HG02840 (cell line): Measurements from ENCODE around the gene TSPAN17.
"Not testable (repeated sequence)": the region's sequence is repeated elsewhere in the genome, so short reads cannot be mapped to it uniquely, and the experiment has no call there.

Experiments used
- ATAC-seq: cut with Tn5 transposase; IDR thresholded peaks from one replicate; pipeline ENCODE4 v1.9.1; 2021; ENCODE audit warnings: mild to moderate bottlenecking, moderate library complexity, moderate number of reproducible peaks; ENCODE audit not compliant: unreplicated experiment, low FRiP score

TSPAN17 gene, protein sequence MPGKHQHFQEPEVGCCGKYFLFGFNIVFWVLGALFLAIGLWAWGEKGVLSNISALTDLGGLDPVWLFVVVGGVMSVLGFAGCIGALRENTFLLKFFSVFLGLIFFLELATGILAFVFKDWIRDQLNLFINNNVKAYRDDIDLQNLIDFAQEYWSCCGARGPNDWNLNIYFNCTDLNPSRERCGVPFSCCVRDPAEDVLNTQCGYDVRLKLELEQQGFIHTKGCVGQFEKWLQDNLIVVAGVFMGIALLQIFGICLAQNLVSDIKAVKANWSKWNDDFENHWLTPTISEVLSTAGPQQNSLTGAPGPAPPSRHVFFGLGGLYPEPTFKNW

DNA sequence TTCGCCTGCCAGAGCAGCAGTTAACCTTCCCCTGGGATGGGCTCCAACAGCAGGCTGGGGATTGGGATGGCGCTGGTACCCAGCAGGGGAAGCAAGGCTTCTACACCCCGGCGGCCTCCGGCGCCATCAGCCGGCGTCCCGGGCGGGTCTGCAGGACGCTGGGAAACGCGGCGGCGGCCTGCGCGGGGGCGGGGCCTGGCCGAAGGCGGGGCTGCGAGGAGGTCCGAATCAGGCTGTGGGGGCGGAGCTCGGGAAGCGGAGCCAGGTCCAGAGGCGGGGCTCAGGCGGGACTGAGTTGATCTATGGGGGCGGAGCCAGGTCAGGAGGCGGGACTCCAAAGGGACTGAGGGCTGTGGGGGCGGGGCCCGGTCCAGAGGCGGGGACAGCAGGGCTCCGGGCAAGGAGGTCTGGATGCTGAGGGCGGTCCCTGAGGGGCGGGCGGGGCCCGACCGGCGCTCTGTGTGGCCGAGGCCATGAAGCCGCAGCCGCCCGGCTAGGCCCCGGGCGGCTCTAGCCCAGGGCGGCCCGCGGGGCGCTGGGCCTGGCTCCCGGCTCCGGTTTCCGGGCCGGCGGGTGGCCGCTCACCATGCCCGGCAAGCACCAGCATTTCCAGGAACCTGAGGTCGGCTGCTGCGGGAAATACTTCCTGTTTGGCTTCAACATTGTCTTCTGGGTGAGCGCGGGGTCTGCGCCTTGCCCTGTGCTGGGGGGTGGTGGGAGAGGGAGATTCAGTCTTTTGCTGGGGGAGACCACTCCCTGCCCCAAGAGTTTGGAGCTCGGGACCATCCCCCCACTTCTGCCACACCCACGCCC, at the start of gene TSPAN17:
Gene TSPAN17, plus strand, starts transcription at position 455 of the 813 bp plus-strand sequence. Its CDS starts 132 bp downstream, at position 587.
- peak; percentile 91 for ATAC-seq

DNA sequence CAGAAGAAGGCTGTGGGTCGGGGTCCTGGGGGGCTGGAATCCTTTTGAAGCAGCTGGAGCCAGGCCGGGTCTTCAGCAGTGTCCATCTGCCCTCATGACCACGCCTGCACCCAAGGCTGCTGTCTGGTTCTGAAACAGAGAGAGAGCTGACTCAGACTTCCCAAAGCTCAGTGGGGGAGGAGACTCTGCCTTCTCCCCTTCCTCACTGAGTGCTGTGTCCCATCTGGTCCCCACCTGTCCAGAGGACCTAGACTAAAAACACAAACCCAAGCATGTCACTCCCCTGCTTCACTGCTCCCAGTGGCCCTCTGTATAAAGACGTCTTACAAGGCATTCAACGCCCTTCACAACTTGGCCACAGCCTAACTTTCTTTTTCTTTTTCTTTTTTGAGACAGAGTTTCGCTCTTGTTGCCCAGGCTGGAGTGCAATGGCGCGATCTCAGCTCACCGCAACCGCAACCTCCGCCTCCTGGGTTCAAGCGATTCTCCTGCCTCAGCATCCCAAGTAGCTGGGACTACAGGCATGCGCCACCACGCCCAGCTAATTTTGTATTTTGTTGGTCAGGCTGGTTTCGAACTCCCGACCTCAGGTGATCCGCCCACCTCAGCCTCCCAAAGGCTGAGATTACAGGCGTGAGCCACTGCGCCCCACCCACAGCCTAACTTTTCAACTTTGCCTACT, 47.4 kb upstream of the TSPAN17 start:
- ATAC-seq, result not testable (repeated sequence)

DNA sequence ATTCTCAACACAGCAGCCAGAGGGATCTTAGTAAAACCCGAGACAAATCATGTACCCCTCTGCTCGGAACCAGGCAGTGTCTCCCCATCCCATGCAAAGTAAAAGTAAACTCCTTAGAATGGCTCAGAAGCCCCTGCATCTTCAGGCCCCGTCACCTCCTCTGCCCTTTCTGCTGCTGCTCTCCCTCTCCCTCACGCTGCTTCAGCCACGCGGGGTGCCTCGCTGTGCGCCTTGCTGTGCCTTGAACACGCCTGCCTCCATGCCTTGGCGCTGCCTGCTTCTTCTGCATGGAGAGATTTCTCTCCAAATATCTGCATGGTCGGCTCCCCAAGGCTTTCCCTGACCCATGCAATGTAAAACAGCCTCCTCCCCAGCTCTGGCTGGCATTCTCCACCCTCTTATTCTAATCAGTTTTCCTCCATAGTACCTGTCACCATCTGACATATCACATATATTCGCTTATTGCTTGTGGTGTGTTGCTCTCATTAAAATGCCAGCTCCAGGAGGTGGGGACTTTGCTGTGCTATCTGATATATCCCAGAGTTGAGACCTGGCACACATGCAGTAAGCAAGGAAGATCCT, 45.3 kb upstream of the TSPAN17 start:
- ATAC-seq, result no peak

DNA sequence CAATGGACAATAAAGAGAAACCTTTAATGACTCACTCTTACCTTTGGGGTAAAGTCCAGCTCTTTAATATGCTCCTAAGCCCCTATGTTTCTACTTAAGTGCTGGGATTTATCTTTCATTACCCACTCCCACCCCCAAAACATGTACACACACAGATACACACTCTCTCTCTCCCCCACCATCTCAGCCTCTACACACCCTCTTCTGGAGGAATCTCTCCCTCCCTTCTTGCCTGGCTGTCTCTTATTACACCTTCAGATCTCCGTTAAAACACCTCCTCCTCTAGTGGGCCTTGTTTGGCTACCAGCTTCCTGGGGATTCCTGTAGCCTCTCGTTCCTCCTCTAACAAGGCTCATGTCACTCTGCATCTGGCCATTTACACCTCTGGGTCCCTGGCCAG, 44.2 kb upstream of the TSPAN17 start:
- ATAC-seq, result no peak

DNA sequence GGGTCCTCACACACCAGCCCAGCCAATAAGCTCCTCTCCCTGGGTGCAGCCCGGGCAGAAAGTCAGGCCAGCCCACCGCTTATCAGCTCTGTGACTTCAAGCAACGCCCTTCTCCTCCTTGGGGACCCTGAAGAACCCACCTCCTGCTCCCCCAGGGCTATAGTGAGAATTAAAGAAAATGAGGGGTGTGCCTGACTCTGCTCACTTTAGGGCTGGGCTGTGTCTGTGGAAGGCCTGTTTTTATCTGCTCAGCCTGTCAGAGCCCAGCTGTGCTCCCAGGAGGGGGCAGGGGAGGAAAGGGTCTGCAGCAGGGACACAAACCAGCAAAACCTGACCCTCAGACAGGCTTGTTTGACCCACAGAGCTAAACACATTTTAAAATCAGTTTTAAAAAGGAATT, 41.3 kb upstream of the TSPAN17 start:
- ATAC-seq, result no peak

DNA sequence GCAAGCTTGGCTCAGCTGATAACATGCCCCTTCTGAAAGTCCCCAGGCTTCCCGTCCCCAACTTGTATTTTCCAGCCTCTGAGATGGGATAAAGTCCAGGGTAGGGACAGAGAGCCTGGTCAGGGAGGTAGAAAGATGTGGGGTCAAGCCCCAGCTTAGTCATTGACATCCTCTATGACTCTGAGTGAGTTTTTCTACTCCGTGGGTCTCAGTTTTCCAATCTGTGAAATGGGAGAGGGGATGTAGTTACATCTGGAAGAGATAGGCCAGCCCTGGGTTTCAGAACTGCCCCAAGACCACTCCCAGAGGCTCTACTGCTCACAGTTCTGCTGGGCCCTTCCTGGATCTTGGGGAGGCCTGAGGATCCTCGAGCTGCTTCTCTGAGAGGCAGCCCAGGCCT, 40.4 kb upstream of the TSPAN17 start:
- no peak for ATAC-seq

DNA sequence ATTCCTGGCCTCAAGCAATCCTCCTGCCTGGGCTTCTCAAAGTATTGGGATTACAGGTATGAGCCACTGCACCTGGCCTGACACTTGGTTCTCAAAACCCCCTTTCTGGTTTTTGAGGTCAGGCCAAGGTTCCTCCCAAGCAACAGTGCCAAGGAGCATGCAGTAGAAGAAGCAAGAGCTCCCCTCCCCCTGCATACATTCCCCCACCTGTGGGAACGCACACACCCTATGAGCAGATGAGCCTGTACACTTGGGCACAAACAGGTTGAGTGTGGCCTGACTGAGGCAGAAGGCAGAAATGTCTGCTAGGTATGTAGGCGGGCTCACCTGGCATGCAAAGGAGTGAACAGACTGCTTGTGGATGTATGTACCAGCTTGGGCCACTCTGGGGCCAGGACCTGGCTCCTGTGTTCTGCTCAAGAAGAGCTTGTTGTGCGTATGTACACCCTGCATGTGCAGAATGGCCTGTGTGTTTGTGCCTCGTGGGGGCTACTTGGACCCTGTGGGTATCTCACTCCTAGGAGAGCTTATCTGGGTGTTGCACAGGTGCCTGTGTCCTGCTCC, 39.1 kb upstream of the TSPAN17 start:
- ATAC-seq, result no peak

DNA sequence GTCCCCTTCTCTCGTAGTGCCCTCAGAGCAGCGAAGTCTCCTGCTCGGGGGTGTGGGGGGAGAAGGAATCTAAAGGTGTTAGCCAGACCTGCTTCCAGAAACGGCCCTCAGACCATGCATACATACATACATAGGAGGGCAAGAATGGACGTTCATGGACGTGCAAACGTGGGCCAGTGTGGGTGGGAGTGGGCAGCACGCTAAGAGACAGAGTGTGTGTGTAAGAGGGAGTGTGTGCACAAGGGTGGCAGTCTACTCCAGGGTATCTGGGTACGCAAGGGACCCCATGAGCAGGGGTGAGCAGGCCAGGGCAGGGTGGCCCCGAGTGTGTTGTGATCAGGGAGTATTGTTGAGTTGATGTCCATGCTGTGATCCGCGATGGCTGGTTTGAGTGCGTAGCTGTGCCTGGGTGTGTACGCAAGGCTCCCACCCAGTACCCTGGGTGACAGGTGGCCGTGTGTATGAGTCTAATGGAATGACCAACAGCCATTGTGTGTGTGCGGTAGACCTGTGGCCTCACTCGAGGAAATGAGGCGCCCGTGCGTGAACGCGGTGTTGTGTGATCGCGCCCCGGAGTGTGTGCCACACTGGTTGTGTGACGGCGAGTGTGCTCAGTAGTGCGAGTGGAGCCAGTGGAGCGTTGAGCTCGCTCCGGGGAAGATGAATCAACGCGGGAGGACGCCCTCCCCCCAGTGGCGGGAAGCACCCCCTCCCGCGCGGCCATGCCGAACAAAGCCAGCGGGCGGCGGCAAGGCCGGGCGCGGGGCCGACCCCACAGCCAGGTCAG, 38.2 kb upstream of the TSPAN17 start:
- peak; percentile 6 for ATAC-seq

DNA sequence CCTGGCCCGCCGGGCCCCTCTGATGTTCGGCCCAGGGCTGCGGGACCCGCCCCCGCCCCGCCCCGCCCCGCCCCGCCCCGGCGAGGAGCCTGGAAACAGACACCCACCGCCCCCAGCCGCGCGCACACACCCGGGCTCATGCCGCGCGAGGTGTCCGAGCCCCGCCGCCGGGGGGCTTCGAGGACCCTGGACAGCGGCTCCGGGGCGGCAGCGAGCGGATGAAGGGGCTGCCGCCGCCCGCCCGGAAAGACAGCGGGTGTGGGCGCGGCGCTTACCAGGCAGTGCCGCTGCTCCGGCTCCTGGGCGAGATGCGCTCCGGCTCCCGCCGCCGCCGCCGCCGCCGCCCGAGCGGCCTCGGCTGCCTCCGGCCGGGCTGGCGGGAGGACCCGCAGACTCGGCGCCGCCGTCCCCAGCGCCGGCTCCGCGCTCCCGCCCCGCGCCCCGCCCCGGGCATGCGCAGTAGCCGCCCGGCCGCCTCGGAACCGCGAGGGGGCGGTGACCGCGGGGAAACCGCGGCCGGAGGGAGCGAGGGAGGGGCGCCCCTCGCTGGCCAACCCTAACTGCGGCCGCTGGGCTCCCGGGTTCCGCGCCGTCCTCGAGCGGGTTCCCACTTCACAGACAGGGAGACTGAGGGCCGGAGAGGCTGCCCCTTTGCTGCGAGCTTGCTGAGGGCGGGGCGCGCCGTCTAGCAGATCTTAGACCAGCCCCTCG, 37.4 kb upstream of the TSPAN17 start, which contains the start of gene GPRIN1:
Gene GPRIN1, minus strand, starts transcription at position 433 of the 711 bp plus-strand sequence. CDS start 10,322 bp downstream, outside the sequence.
- ATAC-seq, result peak; percentile 76

DNA sequence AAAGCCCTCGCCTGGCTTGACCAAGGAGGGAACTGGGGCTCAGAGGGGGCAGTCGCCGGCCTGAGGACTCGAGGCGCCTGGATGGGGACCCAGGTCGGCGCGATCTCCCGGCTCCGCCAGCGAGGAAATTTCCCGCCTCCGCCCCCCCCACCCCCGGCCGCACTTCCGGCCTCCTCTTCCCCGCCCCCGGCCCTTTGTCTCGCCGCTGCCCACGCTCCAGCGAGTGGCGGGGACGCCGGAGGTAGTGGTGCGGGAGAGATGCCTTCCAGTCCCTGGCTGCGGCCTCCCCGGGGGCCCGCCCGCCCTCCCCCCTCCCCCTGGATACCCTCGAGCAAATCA, 36.9 kb upstream of the TSPAN17 start:
- no peak for ATAC-seq

DNA sequence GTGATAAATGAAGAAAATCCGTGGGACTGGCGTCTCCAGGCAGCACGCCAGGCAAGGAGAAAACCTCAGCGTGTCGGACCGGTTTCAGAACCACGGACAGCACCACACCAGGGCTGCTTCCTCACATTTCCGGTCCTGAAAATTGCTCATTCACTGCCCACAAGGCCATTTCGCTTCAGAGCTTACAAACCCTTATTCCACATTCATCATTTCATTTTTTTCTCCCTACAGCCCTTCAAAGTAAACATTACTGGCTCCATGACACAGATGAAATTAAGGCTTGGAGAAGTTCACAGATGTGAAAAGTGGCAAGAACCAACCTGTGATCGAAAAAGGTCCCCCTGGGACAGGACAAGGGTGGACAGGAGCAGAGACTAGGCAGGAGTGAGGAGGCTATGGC, 35.8 kb upstream of the TSPAN17 start:
- ATAC-seq, result no peak

DNA sequence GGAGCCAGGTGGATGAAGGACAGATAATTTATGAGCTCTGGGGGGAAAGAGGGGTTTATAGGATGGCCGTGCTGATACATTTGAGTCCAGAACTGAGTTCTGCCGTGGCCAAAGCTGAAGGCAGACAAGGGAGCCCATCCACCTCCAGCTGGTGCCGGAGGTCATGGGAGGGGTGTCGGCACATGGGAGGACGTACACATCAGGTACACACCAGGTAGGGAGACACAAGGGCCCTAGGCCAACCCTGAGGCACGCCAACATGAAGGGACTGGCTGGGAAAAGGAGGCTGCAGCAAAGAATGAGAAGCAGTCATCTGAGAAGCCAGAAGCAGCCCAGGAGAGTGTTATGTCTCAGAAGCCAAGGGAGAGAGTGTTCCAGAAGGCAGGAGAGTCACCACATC, 35.3 kb upstream of the TSPAN17 start:
- ATAC-seq, result no peak

DNA sequence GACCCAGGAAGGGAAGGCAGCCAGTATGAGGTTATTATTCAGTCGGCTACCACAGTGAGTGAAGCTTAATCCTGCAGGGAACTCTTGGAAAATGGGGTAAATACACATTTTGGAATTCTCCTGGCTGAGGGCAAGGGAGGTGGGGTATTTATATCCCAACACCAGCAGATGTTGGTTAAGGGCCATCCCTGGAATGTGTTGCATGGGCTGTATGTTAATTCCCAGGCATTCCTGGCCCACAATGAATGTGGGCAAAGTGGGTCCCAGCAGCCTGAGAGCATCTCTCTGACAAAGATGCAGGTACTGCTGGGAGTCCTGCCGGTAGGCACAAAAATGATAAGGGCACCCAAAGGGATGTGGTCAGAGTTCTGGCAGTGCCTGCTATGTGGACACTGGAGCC, 34.4 kb upstream of the TSPAN17 start:
- no peak for ATAC-seq

DNA sequence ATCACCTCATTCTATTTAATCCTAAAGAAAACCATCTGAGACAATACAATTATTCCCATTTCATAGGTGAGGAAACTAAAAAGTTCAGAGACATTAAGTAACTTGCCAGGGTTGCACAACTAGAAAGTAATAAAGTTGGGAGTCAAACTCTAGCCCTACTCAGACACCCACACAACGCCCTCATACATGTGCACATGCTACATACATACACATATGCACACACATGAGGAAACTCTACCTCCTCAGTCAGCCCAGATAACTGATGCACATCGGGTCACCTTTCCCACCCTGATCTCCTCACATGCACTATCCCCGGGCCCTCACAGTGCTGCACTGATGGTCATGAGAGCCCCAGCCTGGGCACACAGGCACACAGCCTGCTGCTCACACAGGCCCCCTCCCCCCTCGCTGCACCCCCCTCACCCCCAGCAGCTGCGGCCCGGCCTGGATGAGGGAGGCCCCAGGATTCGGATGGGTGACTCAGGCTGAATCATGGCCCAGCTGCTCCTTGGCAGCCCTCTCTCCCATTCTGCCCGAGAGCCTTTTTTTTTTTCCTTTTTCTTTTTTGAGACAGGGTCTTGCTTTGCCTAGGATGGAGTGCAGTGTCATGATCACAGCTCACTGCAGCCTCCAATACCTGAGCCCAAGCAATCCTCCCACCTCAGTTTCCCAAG, 32.3 kb upstream of the TSPAN17 start:
- ATAC-seq, result no peak

DNA sequence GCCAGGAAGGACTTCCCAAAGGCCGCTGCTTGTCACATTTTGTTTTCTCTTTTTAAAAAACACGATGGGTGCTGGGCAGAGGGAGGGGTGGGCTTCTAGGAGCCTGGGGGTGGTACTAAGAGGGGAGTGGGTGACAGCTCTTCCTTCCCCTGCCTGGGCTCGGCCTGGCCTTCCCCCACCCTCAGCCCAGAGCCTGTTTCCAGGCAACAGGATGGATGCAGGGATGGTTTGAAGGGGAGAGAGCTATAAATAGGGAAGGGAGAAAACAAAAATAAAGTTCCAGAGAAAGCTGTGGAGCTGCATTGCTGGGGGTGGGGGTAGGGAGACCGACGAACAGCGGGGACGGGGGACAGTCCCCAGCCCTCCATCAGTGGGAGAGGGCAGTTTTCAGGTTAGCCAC, 30.8 kb upstream of the TSPAN17 start:
- no peak for ATAC-seq

DNA sequence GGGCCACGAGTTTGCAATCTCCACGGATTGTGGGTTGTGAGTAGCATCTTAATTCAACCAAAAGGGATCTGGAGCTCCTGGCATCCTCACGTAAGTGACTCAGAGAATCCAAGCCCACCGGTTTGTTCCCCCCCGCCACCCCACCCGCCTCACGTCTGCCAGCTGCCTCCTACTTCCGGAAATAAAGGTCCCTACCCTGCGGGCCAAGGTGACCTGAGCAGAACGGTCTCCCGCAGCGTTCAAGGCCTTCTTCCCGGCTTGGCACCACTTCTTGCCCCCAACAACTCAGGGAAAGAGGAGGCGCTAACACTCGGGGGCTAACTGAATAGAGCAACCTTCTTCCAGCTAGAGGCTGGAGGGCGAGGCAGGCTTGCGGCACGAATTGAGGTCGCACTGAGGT, 28.5 kb upstream of the TSPAN17 start:
- no peak for ATAC-seq

DNA sequence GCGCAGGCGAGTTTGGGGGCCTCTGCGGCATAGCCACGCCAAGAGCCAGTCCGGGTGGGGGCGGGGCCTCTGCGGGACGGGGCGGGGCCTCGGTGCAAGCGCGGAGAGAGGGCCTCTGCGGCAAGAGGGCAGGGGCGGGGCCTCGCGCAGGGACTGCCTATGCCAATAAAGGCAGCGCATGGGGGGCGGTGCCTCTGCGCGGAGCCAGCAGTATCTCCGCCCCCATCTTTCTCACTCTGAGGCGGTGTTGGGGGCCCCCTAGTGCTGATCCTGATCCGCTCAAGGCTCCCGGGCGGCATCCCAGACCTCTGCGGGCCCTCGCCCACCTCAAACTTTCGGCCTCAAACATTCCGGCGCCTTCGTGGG, 28.1 kb upstream of the TSPAN17 start:
- ATAC-seq, result no peak

DNA sequence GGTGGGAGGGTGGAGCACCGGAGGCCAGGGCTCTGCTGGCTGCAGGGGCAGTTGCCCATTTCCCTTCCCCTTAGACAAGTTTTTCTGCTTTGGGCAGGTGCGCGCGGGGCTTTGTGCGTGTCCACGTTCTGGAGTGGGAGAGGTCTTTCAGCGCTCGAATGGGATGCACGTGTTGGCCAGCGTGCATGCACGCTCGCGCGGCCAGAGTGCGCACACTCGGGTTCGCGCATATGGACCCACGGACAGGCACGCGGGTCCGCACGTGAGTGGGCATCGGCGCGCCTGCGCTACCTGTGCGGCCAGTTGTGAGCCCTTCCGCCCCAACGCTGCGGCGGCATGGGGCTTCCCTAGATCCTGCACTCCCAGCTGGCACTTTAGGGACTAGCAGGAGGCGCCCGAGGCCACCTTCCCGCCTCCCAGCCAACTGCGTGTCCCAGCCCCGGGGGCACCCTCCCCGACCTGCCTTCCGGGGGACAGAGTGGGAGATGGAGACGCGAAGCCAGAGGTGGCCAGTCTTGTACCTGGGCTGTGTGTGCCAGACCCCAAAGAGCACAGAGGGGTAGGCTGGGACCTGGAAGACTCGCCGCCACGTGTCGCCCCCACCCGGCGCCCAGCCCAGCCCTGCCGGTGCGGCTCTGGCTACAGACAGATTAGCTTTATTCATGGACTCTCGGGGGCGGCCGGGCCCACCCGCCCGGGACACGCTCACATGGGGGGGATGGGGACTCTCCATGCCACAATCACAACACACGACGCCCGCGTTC, 27.5 kb upstream of the TSPAN17 start:
- ATAC-seq, result no peak
